NCI-H2029 (cell line): ENCODE results near the gene CYP4F12.
"Not testable (repeated sequence)": the region's sequence is repeated elsewhere in the genome, so short reads cannot be mapped to it uniquely, and the experiment has no call there.

Source experiments
- DNase-seq: peaks from one replicate; lab custom pipeline; 2025; lab: John Stamatoyannopoulos, UW

Gene CYP4F12

DNA sequence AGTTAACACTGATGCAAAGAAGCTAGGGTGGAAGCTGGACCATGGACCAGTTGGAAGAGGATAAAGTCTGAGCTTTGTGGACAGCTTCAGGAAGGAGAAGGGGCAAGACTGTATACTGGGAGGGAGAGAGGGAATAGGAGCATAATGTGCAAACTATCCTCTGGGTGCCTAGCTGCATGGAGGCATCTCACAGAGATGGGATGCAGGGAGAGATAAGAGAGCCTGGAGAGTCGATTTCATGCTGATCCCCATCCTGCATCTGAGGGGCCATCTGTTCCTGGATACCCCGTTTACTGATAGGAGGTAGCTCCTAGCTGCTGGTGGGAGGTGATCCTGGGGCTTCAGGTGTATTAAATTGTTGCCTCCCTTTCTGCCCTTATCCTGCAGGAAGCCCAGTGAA, 23.4 kb upstream of the CYP4F12 start:
- no peak for DNase-seq

- DNase-seq = not testable (repeated sequence)
Observed at GRCh38 chr19:15650123-15650522, 22.8 kb upstream of the CYP4F12 start.

DNA sequence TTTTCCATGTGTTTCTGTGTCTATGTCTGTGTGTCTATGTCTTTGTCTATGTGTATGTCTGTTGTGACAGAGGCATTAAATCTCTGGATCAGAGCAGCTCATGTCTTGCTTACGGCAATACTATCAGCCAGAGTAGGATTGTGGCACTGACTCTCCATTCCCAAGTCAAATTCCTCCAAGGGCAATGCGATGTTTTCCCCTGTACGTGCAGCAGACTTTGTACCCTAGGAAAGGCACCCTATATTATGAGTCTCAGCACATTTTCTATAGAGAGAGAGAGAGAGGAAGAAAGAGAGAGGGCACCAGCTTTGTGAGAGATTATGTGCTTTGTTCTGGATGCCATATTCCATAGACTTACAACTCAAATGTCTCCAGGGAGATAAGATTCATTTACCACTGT, 21.1 kb upstream of the CYP4F12 start:
- no peak for DNase-seq

DNA sequence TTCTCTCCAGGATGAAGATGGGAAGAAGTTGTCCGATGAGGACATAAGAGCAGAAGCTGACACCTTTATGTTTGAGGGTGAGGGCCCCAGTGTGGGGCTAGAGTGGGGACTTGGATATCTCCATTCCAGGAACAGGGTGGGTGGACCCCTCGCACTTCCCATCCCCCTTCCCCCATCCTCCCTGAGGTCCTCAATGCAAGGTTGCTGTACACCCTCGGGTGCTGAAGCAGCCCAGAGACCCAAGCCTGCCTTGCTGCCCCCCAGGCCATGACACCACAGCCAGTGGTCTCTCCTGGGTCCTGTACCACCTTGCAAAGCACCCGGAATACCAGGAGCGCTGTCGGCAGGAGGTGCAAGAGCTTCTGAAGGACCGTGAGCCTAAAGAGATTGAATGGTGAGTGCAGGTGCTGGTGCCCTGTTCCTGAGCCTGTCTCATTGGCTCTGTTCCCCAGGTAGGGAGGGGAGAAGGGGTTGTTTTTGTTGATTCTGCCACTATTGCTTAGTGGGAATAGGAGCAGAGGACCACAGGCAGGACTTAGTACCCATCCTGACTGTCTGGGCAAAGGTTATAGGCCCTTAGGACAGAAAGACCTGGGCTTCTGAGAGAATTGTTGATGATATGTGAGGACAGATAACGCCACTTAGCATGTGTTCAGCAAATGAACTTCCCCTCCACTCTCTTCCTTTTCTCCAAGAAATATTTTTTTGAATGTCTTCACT, 20.2 kb upstream of the CYP4F12 start:
- DNase-seq = no peak

GRCh38 chr19:15656467-15656866, 16.4 kb upstream of the CYP4F12 start:
- no peak for DNase-seq

DNA sequence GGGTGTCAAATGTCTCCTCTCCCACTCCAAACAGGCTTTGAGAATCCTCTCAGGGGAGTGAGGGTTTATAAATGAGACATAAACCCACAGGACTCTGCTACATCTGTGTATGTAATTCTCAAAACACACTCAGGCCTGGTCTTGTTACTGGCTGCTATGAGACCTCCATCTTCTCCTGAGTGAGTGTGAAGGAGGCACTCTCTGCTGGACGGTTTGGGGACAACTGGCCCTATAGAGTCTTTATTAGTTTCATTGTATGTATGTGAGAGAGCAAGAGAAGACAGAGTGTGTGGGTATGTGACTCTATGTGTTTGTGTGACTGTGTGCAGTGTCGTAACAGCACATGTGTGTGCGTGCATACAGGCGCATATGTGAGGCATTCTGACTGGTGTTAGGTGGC, 9.6 kb upstream of the CYP4F12 start:
- DNase-seq = no peak

GRCh38 chr19:15666186-15666585, 6.7 kb upstream of the CYP4F12 start:
- DNase-seq = no peak

DNA sequence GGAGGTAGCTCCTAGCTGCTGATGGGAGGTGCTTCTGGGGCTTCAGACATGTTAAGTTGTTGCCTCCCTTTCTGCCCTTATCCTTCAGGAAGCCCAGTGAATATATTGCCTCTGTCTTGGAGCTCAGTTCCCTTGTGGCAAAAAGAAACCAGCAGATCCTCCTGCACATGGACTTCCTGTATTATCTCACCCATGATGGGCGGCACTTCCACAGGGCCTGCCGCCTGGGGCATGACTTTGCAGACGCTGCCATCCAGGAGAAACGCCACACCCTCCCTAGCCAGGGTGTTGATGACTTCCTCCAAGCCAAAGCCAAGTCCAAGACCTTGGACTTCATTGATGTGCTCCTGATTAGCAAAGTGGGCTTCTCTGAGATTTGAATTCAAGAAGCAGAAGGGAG, 6.0 kb upstream of the CYP4F12 start:
- no peak for DNase-seq

GRCh38 chr19:15669440-15669839, 3.4 kb upstream of the CYP4F12 start:
- no peak for DNase-seq

- no peak for DNase-seq
Observed at GRCh38 chr19:15669891-15670290, 3.0 kb upstream of the CYP4F12 start.

DNA sequence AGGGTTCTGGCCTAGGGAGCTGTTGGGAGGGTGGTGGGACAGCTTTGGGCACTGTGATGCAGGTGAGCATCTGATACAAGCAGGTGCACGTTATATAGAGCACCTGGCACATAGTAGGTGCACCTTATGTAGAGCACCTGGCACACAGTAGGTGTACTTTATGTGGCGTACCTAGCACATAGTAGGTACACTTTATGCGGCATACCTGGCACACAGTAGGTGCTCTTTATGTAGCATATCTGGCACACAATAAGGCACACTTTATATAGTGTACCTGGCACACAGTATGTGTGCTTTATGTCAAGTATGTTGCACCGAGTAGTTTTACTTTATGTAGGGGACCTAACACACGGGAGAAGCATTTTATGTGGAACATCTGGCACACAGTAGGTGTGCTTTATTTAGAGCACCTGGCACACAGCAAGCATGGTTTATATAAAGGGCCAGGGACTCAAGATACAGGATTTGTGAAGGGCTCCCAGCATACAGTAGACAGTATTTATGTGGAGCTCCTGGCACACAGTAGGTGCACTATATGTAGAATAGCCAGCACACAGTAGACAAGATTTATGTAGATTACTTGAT, 1.6 kb upstream of the CYP4F12 start:
- DNase-seq = no peak

GRCh38 chr19:15671891-15672579, 852 bp upstream of the CYP4F12 start:
- DNase-seq = no peak

DNA sequence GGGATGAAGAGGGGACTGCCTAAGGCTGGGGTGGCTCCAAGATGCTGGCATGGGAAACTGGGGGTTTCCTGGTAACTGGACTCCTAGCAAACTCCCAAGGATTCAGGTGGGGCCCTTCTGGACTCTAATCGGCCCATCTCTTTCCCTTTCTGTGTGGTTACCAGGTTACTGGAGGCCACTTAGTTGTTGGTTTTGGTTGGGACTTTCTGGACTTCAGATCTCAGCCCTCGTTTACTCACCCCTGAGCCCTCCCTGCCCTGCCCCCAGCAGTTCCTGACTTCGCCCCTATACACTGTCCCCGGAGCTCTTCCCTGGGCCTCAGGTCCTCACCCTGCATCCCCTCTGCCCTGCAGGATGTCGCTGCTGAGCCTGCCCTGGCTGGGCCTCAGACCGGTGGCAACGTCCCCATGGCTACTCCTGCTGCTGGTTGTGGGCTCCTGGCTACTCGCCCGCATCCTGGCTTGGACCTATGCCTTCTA, 328 bp downstream of the CYP4F12 start:
- no peak for DNase-seq

DNA sequence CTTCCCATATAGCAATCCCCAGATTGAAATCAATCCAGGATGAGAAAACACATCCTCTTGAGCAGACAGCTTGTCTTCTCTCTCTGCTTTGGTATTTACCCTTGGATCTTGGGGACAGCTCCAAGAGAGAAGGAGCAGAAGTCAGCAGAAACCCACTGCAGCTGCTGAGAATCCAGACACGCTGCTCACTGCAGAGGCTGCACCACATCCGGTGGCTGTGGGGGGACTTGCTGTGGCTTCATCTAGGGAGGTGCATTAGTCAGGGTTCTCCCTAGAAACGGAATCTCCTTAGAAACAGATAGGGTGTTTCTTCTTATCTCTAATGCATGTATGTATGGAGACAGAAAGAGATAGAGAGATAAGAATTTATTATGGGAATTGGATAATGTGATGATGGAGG, 2.7 kb downstream of the CYP4F12 start:
- DNase-seq = no peak

DNA sequence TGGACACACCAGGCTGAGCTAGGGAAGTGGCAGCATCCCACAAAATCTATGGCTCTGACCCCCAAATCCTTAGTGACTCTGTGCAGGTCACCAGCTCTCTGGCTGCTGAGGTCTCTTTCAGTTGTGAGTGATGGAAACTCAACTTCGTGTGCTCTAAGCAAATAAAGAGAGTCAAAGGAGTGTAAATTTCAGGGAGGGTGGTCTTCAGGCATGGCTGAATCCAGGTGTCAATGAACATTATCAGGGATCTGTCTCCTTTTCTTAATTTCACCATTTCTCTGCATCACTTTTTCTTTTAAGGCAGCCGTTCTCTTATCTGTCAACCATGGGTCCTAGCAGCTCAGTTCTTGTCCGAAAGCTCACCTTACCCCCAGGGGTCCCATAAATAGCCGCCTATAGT, 6.2 kb downstream of the CYP4F12 start:
- no peak for DNase-seq

- not testable (repeated sequence) for DNase-seq
Observed at GRCh38 chr19:15679865-15680264, 7.0 kb downstream of the CYP4F12 start.

GRCh38 chr19:15680478-15681322, 7.8 kb downstream of the CYP4F12 start:
- peak; percentile 11 for DNase-seq

GRCh38 chr19:15683411-15683810, 10.5 kb downstream of the CYP4F12 start:
- DNase-seq = no peak

- DNase-seq = no peak
Observed at GRCh38 chr19:15684828-15685227, 11.9 kb downstream of the CYP4F12 start.

- DNase-seq = no peak
Observed at GRCh38 chr19:15696654-15697194, 23.8 kb downstream of the CYP4F12 start.

GRCh38 chr19:15701757-15702533, 29.1 kb downstream of the CYP4F12 start:
- DNase-seq = peak; percentile 93
